GM12878 (cell line): ENCODE results near the gene SLF1.

Experiments used
- CBX5 ChIP-seq: sonication (generic); IDR thresholded peaks from 2 replicates; pipeline ENCODE4 v1.6.1; 2016; ENCODE audit warnings: low read depth, moderate library complexity, mild to moderate bottlenecking, inconsistent platforms
- CREM ChIP-seq: IDR thresholded peaks from 2 replicates; pipeline ENCODE4 v1.6.1; 2014; ENCODE audit warnings: antibody characterized with exemption, low read depth
- CTCF ChIP-seq, 3 experiments: IDR thresholded peaks in 2 of 3; conservative IDR thresholded peaks in 1 of 3; 2 replicates each; pipeline ENCODE4 v1.5.1; 2011; ENCODE audit warnings: low read depth in 3 of 3, low read length in 3 of 3, mild to moderate bottlenecking in 3 of 3, control low read depth in 2 of 3, moderate library complexity in 2 of 3, inconsistent platforms in 1 of 3, mixed read lengths in 1 of 3; ENCODE audit not compliant: control insufficient read depth in 2 of 3, insufficient read depth in 1 of 3; ENCODE audit errors: extremely low read depth in 1 of 3
- ZSCAN29 ChIP-seq: fragments of 450-650 bp; IDR thresholded peaks from 2 replicates; pipeline ENCODE4 v1.6.1; 2017; ENCODE audit warnings: mild to moderate bottlenecking, moderate library complexity

DNA sequence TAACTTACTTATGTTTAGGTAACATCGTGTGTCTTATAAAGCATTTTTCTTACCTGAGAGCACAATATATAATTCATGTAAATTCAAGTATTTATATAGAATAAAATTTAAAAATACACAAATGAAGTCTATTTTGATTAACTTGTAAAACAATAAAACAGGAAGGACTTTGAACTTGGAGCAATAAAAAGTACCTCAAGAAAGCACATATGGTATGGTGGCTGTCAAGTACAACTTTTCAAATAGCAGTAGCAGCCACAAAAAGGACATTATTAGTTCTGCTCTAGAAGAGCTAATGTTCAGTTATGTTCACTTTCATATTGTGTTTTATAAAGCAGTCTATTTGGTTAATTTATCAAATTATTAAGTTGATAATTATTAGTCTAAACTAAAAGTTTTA is 31.4 kb downstream of the SLF1 start:
- TF ChIP-seq CTCF (IDR thresholded peaks at IDR 0.05 in 2 of 3, conservative IDR thresholded peaks at IDR 0.05 in 1 of 3; ENCODE audit: control insufficient read depth in 2 of 3, extremely low read depth in 1 of 3, insufficient read depth in 1 of 3, low read depth in 3 of 3, low read length in 3 of 3) (no peak), CBX5 (no peak), CREM (no peak), ZSCAN29 (no peak)
